HepG2 (cell line): Measurements from ENCODE around the gene SCAPER. TPM values are rescaled to one million over a fixed set of nuclear protein-coding genes. Genes with fewer than 3 reads are reported as not detected.

Source experiments
- ETV6 ChIP-seq: sonication (generic); formaldehyde crosslinking; conservative IDR thresholded peaks from 2 replicates; pipeline ENCODE4 v1.4.0; 2020; ENCODE audit warnings: missing genetic modification reagents
- FOXK2 ChIP-seq: fragments of 450-650 bp; IDR thresholded peaks from 2 replicates; pipeline ENCODE4 v1.6.1; 2016
- HNF1A ChIP-seq, 2 experiments: sonication (generic) in 1 of 2; formaldehyde crosslinking in 1 of 2; IDR thresholded peaks; 2 replicates each; pipeline versions ENCODE4 v1.4.0 to v1.6.1; 2016 to 2020; ENCODE audit warnings: borderline replicate concordance in 1 of 2, low read depth in 1 of 2, mild to moderate bottlenecking in 1 of 2, missing genetic modification reagents in 1 of 2
- HOXA3 ChIP-seq: sonication (generic); formaldehyde crosslinking; IDR thresholded peaks from 2 replicates; pipeline ENCODE4 v1.5.0; 2020; ENCODE audit warnings: missing genetic modification reagents
- SALL1 ChIP-seq: sonication (generic); formaldehyde crosslinking; IDR thresholded peaks from 2 replicates; pipeline ENCODE4 v1.8.0; 2022; ENCODE audit warnings: mild to moderate bottlenecking, missing genetic modification reagents
- TFAP4 ChIP-seq: sonication (generic); IDR thresholded peaks from 2 replicates; pipeline ENCODE4 v1.6.1; 2016; ENCODE audit warnings: low read depth, borderline replicate concordance
- THAP11 ChIP-seq: IDR thresholded peaks from 2 replicates; pipeline ENCODE4 v1.6.1; 2016; ENCODE audit warnings: missing biosample characterization, missing genetic modification reagents
- ZNF17 ChIP-seq: sonication (generic); formaldehyde crosslinking; IDR thresholded peaks from 2 replicates; pipeline ENCODE4 v1.5.0; 2020; ENCODE audit warnings: mild to moderate bottlenecking, missing genetic modification reagents
- ZNF512B ChIP-seq: sonication (generic); formaldehyde crosslinking; IDR thresholded peaks from 2 replicates; pipeline ENCODE4 v1.5.1; 2020; ENCODE audit warnings: missing genetic modification reagents, mild to moderate bottlenecking, borderline replicate concordance
- ZNF546 ChIP-seq: sonication (generic); formaldehyde crosslinking; conservative IDR thresholded peaks from 2 replicates; pipeline ENCODE4 v1.8.1; 2023; ENCODE audit warnings: mild to moderate bottlenecking, missing genetic modification reagents
- ZNF687 ChIP-seq: sonication (generic); formaldehyde crosslinking; IDR thresholded peaks from 2 replicates; pipeline ENCODE4 v1.5.1; 2020; ENCODE audit warnings: mild to moderate bottlenecking, missing genetic modification reagents, moderate library complexity
- polyA plus RNA-seq, 8 experiments: library from polyadenylated mRNA; depleted of rRNA in 3 of 8; stranded (reverse) in 7 of 8; unstranded in 1 of 8; fragments of >200 nt; fragmentation: Illumina TruSeq in 4 of 8; extraction: Trizol in 4 of 8; gene quantifications; 2 replicates each; pipeline versions ENCODE4 v1.2.1 to v1.2.3, GENCODE V29; 2011 to 2016; ENCODE audit warnings: low read depth in 4 of 8, missing spikeins in 1 of 8, mixed read lengths in 1 of 8; ENCODE audit not compliant: insufficient read depth in 1 of 8
- total RNA-seq, 5 experiments: library from RNA; depleted of rRNA; stranded (reverse); fragments of >200 nt; fragmentation: Illumina TruSeq; extraction: Trizol; gene quantifications; 2 replicates each; pipeline ENCODE4 v1.2.3, GENCODE V29; 2016; ENCODE audit warnings: low read depth in 1 of 5

Gene SCAPER
- total and polyA plus RNA-seq, 2 of the 13 experiments (the other 11 are each of a cell fraction or from before 2014, with no cell fraction given) = 4.3 to 10.5 TPM

- 0 out of 2 replicates have a peak, but pooled peaks have one; percentile 7 for TF ChIP-seq HNF1A (IDR thresholded peaks at IDR 0.05; ENCODE audit: low read depth)
- TF ChIP-seq HNF1A (CRISPR knock-in tag; IDR thresholded peaks at IDR 0.05; ENCODE audit: borderline replicate concordance) = no peak
- TF ChIP-seq HOXA3 = 0 out of 2 replicates have a peak, but pooled peaks have one; percentile 24
- no peak for TF ChIP-seq ZNF512B (CRISPR knock-in tag)
- TF ChIP-seq SALL1 (CRISPR knock-in tag) = peak; percentile 2; the same call in 1 of the 2 replicates
- no peak for TF ChIP-seq ETV6
- 0 out of 2 replicates have a peak, but pooled peaks have one; percentile 14 for TF ChIP-seq THAP11 (CRISPR knock-in tag)
- TF ChIP-seq FOXK2 = no peak
- TF ChIP-seq ZNF17 (CRISPR knock-in tag) = no peak
- peak; percentile 18; the same call in 1 of the 2 replicates for TF ChIP-seq TFAP4
- TF ChIP-seq ZNF546 (CRISPR knock-in tag) = 0 out of 2 replicates have a peak, but pooled peaks have one; percentile 12
- peak; percentile 46; the same call in 1 of the 2 replicates for TF ChIP-seq ZNF687
These were observed 569.6 kb downstream of the SCAPER start (continued) for GRCh38 chr15:76335307-76336253.
